Left lobe of liver (tissue), 2 donors: ENCODE measurements around the gene PID1. TPM values are rescaled to one million over a fixed set of nuclear protein-coding genes. Genes with fewer than 3 reads are reported as not detected.
A peak's percentile ranks its signal among the peaks of the same experiment; 100 is the strongest.
"Not testable (repeated sequence)": the region's sequence is repeated elsewhere in the genome, so short reads cannot be mapped to it uniquely, and the experiment has no call there.

Experiments
- ATAC-seq: fragments of 200-7000 bp; cut with Tn5 transposase; one replicate; pipeline ENCODE4 v1.9.1; 2020; ENCODE audit warnings: mild to moderate bottlenecking, moderate library complexity
- DNase-seq: peaks from one replicate; pipeline ENCODE4 v3.0.0-alpha.2; 2020; ENCODE audit warnings: low spot score
- total RNA-seq: library from RNA; stranded (reverse); gene quantifications from one replicate; pipeline ENCODE4 v1.2.1, GENCODE V29; 2021
- donor health status: DM: no; HTN: no; CAD: no; lungs with moderate emphysema.
- donor health status: DM: no; HTN: yes; CAD: no.

Gene PID1
- total RNA-seq, 1 donor from 2014 or later, result 83.3 TPM

- DNase-seq, result no peak
Measured at GRCh38 chr2:229220254-229220653, 50.8 kb downstream of the PID1 start.

GRCh38 chr2:229218329-229218921, 52.7 kb downstream of the PID1 start:
- DNase-seq (peak; percentile 80), ATAC-seq (peak; percentile 83)

More at GRCh38 chr2:229220254-229220653, 50.8 kb downstream of the PID1 start:
- no peak for ATAC-seq

- ATAC-seq, result peak; percentile 26
- DNase-seq, result no peak
Measured at GRCh38 chr2:229212241-229212640, 58.8 kb downstream of the PID1 start.

- no peak for DNase-seq
Measured at GRCh38 chr2:229210641-229211040, 60.4 kb downstream of the PID1 start.

DNA sequence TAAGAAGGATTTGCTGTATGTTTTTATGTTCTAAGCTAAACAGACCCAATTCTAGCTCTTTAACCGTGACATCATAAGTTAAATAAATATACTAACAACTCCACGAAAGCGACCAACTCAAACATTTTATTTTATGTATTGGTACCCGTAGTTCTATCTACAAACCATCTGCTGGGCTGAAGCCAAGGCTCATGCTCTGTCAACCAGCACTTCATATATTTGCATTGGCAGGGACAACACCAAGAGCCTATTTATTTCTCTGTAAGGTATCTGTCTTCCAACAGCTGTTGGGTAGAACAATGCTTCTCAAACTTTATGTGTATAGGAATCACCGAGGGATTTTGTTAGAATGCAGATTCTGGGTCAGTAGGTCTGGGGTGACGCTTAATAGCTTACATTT, 64.5 kb downstream of the PID1 start:
- ATAC-seq, result peak; percentile 79
- DNase-seq, result peak; percentile 69

More at GRCh38 chr2:229210641-229211040, 60.4 kb downstream of the PID1 start:
- no peak for ATAC-seq

GRCh38 chr2:229205704-229206103, 65.4 kb downstream of the PID1 start:
- ATAC-seq, result peak; percentile 18
- no peak for DNase-seq

DNA sequence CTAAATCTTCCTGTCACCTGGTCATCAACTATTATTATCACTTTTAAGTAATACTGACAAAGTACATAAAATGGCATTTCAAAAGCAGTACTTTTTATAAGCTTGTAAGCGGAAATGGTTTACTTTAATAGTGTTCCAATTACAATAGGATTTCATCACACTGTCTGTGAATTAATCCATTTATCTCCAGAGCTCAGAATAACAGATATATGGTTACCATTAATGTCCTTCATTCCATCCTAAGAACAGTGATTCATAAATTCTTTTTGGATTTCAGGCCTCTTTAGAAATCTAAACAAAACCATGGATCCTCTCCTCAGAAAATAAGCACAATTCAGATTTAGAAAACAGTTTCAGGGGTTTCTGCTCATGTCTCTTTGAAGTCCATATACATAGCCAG, 68.4 kb downstream of the PID1 start:
- DNase-seq (no peak), ATAC-seq (no peak)

DNA sequence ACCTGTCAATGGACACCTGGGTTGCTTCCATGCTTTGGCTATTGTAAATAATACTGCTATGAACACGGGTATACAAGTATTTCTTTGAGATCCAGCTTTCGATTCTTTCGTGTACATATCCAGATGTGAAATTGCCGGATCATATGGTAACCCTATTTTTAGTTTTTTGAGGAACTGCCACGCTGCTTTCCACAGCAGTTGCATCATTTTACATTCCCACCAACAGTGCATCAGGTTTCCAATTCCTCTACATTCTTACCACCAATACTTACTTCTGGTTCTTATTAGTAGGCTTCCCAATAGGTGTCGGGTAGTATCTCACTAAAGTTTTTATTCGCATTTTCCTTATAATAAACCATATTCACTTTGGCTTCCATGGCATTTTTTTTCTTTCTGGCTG, 69.6 kb downstream of the PID1 start:
- ATAC-seq (no peak), DNase-seq (no peak)

DNA sequence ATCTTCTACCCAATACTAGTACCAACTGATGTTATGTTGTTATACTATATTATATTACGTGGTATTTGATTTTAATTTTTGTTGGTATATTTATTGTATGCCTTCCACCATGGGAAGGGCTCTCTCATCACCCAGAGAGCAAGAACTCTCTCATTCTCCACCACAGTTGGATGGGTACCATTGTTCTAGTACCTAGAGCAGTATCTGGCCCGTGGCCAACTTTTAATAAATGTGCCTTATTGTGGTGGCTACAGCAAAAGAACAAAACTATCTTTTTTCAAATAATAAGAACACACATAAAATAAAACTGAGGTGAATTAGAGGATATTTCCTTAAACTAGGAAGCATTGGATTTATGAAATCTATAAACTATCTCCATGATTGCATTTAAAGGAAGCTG, 71.8 kb downstream of the PID1 start:
- no peak for ATAC-seq

DNA sequence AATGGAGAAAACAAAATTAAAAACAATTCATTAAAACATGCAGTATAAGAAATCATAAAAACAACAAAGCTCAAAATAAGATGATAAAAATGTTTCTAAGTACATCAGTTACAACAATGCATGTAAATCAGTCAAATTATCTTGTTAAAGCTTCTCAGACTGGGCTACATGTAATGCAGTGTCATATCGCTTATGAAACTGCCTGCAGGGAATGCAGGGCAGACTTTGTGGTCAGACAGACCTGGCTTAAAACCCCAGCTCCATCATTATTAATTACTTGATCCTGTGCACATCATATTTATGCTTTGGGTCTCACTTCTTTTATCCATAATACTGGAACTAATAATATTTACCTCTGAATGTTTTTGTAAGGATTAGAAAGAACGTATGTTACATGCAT, 74.6 kb downstream of the PID1 start:
- ATAC-seq (peak; percentile 68), DNase-seq (no peak)

More for the DNA sequence above, 71.8 kb downstream of the PID1 start:
- no peak for DNase-seq

- DNase-seq (no peak), ATAC-seq (peak; percentile 62)
Measured at GRCh38 chr2:229195346-229195947, 75.6 kb downstream of the PID1 start.

DNA sequence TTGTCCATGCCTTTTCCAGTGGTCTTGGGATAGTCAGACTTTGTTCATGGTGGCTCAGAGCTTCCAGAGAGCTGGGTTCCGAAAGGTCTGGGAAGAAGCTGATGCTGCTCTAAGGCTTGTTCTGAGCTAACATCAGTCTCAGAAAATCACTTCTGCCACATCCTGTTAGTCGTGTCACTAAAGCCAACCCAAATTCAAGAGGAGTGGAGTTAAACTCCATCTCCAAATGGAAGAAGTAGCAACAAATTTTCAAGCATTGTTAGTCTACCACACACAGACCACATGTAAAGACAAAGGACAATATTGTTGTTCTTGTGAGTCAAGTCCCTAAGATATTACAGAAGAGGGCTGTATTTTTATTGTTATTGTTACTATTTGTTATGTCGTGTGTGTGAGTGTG, 77.8 kb downstream of the PID1 start:
- no peak for DNase-seq
- no peak for ATAC-seq

DNA sequence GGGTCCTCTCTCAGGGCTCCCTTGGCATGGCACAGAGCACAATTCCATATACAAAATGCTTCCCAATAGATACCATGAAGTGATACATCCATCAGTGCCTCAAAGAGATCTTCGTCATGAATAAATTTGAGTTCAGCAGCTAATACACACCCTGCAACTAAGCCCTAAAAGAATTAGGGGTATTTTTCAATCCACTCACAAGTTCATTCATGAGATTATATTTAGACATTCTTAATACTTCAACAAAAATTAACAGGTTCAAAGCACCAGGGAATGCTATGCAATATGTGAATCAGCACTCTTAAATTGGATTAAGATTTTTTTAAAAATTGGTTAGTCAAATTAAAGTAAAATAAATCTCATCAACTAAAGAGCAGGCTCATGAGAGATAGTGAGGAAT, 79.7 kb downstream of the PID1 start:
- DNase-seq, result no peak
- no peak for ATAC-seq

- DNase-seq, ATAC-seq: not testable (repeated sequence)
Measured at GRCh38 chr2:229187123-229187522, 84.0 kb downstream of the PID1 start.

GRCh38 chr2:229181641-229182040, 89.4 kb downstream of the PID1 start:
- ATAC-seq (no peak), DNase-seq (no peak)

GRCh38 chr2:229180658-229181057, 90.4 kb downstream of the PID1 start:
- no peak for ATAC-seq
- no peak for DNase-seq

DNA sequence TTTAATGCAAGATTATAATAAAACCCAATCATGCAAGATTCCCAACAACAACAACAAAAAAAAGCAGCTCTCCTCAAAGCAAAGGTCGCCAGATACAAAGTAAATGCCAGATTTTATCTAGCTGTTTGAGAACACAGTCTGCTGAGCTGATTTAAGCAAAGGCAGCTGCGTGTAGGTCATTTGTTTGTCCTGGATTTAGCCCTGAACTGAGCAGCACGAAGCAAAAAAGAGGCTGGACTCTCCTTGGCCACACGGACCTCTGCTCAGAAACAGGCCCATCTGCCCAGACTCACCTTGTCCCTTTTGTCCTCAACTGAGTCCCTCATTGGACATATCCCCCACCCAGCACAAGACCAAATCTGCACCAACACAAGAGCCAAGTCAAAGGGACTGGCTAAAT, 91.5 kb downstream of the PID1 start:
- DNase-seq (peak; percentile 71), ATAC-seq (peak; percentile 94)

- no peak for ATAC-seq
- DNase-seq, result no peak
Measured at GRCh38 chr2:229178706-229179105, 92.4 kb downstream of the PID1 start.

DNA sequence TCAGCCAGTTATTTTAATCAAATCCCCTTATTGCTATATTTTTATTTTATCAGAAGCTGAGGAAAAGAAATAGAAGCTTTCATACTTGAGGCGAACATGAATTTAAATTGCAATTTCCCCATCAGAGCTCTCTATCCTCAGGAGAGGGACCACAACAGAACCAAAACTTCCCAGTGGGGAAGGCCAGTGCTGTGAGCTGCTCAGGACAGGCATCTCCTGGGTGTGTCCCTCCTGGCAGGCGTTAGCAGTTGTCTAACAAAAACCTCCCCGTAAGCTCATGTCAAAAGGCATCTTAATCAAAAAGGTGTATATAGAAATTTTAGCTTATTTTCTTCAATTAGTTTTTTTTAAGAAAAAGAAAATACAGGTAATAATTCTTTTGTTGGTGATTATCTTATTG, 93.0 kb downstream of the PID1 start:
- no peak for ATAC-seq
- DNase-seq, result no peak

DNA sequence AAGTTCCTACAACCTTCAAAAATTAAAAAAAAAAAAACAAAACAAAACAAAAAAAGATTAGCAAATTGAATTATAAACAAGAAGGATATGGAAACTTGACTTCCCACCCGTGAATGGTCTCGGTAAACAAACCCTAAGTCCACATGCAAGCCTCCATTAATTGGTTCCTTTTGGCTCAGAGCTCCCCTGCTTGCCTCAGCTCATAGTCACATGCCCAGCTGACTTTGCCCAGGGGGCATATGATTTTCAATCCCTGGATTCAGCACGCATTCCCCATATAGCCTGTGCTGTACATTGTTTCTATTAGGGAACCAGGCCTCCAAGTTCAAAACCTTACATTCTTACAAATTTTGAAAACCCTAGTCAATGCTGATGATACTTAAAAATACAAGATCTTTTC, 95.0 kb downstream of the PID1 start:
- ATAC-seq, result no peak
- DNase-seq, result no peak

DNA sequence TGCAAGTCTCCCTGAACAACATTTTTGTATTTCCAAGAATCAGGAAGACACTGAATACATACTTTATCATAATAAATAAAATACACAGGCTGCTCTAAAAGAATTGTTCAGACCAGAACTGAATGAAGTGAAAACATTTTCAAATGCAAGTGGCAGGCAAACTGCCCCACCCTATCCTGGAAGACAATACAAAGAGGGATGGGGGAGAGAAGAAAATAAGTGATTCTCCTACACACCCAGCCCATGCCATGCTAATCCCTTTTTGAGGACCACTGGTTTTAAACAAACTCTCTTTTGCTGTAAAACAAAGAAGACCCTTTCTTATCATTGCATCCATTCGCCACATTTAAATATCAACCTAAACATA, 95.6 kb downstream of the PID1 start:
- ATAC-seq, result no peak

DNA sequence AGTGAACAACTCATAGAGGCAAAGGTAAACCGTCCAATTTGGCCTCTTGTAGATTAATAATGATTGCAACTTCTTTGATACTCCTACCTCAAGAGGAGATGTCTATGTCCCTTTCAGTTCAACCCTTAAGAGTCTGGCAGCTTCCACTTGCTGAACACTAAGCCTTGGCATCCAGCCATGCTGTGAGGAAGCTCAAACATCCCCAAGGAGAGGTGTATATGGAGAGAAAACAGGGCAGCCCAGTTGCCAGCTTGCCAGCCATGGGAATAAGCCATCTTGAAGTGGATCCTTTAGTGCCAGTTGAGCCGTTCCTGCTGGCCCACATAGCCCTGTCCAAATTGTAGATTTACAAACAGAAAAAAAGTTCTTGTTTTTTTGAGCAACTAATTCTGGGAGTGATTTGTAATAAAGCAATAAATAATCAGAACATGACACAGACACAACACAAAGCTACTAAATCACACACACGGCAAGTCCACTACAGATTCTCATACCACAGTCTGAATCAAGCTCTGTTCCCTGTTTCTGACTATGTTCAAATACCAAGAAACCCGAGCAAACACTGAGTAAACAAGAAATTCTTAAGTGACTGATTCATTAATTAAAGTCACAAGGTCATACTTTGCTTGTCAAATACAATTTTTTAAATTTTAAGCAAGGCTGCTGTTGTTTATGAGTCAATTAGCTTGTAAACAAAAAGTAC, 96.1 kb downstream of the PID1 start:
- ATAC-seq (no peak), DNase-seq (no peak)

More for the DNA sequence above, 95.6 kb downstream of the PID1 start:
- DNase-seq, result no peak
